ENCODE measurements around the gene DYDC1. TPM values are rescaled to one million over a fixed set of nuclear protein-coding genes. Genes with fewer than 3 reads are reported as not detected.
"Not testable (repeated sequence)": the region's sequence is repeated elsewhere in the genome, so short reads cannot be mapped to it uniquely, and the experiment has no call there.

The DYDC1 gene
- total RNA-seq, 2 experiments from 2014 or later: not detected

DNA sequence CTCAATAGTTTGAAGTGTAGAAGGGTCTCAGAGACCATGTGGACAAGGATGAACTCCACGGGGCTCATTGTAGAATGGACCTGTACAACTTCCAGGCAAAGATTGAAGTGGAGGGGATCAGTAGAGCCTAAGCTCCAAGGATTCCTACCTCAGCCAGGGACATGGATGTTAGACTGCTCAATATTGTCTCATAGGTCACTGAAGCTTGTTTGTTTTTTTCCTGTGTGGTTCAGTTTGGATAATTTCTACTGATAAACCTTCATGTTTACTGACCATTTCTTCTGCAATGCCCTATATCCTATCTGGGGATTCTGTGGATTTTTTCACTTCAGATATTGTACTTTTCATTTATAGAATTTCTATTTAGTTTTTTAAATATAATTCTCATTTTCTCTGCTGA lies 9.0 kb upstream of the DYDC1 start:
- no peaks in the 10 kb centered on the region for H3K36me3 ChIP-seq (ENCODE audit: insufficient read depth, low read length)
- H3K27ac Mint-ChIP-seq: no peak overlapping the region
- peaks cover 7% of the 10 kb centered on the region for H3K9me3 Mint-ChIP-seq
- no peaks in the 10 kb centered on the region for H3K27me3 ChIP-seq (ENCODE audit: control insufficient read depth in 1 of 2, insufficient read depth in 2 of 2, low read length in 2 of 2)
- DNase-seq (no peak), ATAC-seq (ENCODE audit: poor library complexity) (no peak)
- H3K4me1 Mint-ChIP-seq (ENCODE audit: low read depth): no peaks in the 10 kb centered on the region
- TF ChIP-seq, protein P1, sequence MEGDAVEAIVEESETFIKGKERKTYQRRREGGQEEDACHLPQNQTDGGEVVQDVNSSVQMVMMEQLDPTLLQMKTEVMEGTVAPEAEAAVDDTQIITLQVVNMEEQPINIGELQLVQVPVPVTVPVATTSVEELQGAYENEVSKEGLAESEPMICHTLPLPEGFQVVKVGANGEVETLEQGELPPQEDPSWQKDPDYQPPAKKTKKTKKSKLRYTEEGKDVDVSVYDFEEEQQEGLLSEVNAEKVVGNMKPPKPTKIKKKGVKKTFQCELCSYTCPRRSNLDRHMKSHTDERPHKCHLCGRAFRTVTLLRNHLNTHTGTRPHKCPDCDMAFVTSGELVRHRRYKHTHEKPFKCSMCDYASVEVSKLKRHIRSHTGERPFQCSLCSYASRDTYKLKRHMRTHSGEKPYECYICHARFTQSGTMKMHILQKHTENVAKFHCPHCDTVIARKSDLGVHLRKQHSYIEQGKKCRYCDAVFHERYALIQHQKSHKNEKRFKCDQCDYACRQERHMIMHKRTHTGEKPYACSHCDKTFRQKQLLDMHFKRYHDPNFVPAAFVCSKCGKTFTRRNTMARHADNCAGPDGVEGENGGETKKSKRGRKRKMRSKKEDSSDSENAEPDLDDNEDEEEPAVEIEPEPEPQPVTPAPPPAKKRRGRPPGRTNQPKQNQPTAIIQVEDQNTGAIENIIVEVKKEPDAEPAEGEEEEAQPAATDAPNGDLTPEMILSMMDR (IDR thresholded peaks at IDR 0.05): no peak
- intact Hi-C loops (cut with DNase I, micrococcal nuclease): no loop called here
- CTCF ChIA-PET: interaction anchor here (1.3 kb wide), 1 partner anchor 298 kb away, joined by 4 read pairs; no protein-coding TSS in a partner anchor
- no peaks in the 10 kb centered on the region for H3K4me1 ChIP-seq (ENCODE audit: insufficient read depth, low read length)
- POLR2A ChIA-PET: no interaction called here
- H3K36me3 Mint-ChIP-seq (ENCODE audit: low read depth): peaks cover 8% of the 10 kb centered on the region
- H3K27ac ChIP-seq (ENCODE audit: low read depth in 1 of 2, low read length in 2 of 2): no peak overlapping the region
- no peaks in the 10 kb centered on the region for H3K27me3 Mint-ChIP-seq
- no peak overlapping the region for H3K4me3 ChIP-seq (ENCODE audit: low read length)
- no peak overlapping the region for H3K4me3 Mint-ChIP-seq
- H3K9me3 ChIP-seq (ENCODE audit: control insufficient read depth in 1 of 2, insufficient read depth in 1 of 2, low read length in 2 of 2): peaks cover 0 to 21% of the 10 kb centered on the region in 2 experiments

DNA sequence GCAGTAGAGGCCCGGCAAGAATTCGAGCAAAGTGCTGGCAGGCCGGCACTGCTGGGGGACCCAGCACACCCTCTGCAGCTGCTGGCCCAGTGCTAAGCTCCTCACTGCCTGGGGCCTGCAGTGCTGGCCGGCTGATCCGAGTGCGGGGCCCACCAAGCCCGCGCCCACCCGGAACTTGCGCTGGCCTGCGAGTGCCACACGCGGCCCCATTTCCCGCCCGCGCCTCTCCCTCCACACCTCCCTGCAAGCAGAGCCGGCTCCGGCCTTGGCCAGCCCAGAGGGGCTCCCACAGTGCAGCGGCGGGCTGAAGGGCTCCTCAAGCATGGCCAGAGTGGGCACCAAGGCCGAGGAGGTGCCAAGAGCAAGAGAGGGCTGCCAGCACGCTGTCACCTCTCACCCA lies 3.1 kb upstream of the DYDC1 start:
- Mint-ChIP-seq H3K4me1 (ENCODE audit: low read depth) (no peaks in the 10 kb centered on the region), H3K9me3 (no peaks in the 10 kb centered on the region), H3K27me3 (peaks cover 22% of the 10 kb centered on the region), H3K4me3 (no peak overlapping the region), H3K27ac (no peak overlapping the region), H3K36me3 (ENCODE audit: low read depth) (no peaks in the 10 kb centered on the region)
- Histone ChIP-seq H3K4me1 (ENCODE audit: insufficient read depth, low read length) (peaks cover 9% of the 10 kb centered on the region), H3K27ac (ENCODE audit: low read depth in 1 of 2, low read length in 2 of 2) (no peak overlapping the region), H3K9me3 (ENCODE audit: control insufficient read depth in 1 of 2, insufficient read depth in 1 of 2, low read length in 2 of 2) (peaks cover 0 to 19% of the 10 kb centered on the region in 2 experiments), H3K36me3 (ENCODE audit: insufficient read depth, low read length) (no peaks in the 10 kb centered on the region), H3K27me3 (ENCODE audit: control insufficient read depth in 1 of 2, insufficient read depth in 2 of 2, low read length in 2 of 2) (peaks cover 13 to 16% of the 10 kb centered on the region in 2 experiments), H3K4me3 (ENCODE audit: low read length) (no peak overlapping the region)
- intact Hi-C loops (cut with DNase I, micrococcal nuclease): no loop called here
- POLR2A ChIA-PET: no interaction called here
- no peak for DNase-seq
- TF ChIP-seq, protein P1 (IDR thresholded peaks at IDR 0.05): no peak
- no peak for ATAC-seq (ENCODE audit: poor library complexity)
- CTCF ChIA-PET: no interaction called here

DNA sequence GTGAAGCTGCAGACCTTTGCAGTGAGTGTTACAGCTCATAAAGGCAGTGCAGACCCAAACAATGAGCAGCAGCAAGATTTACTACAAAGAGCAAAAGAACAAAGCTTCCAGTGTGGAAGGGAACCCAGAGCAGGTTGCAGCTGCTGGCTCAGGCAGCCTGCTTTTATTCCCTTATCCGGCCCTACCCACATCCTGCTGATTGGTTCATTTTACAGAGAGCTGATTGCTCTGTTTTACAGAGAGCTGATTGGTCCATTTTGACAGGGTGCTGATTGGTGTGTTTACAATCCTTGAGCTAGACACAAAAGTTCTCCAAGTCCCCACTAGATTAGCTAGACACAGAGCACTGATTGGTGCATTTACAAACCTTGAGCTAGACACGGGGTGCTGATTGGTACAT lies 2.4 kb upstream of the DYDC1 start:
- ATAC-seq (ENCODE audit: poor library complexity); H3K36me3 Mint-ChIP-seq (ENCODE audit: low read depth); CTCF ChIA-PET; DNase-seq; H3K4me3 Mint-ChIP-seq; H3K36me3 ChIP-seq (ENCODE audit: insufficient read depth, low read length); H3K4me3 ChIP-seq (ENCODE audit: low read length); H3K27ac ChIP-seq (ENCODE audit: low read depth in 1 of 2, low read length in 2 of 2); POLR2A ChIA-PET; intact Hi-C loops (cut with DNase I, micrococcal nuclease); H3K4me1 ChIP-seq (ENCODE audit: insufficient read depth, low read length); H3K27ac Mint-ChIP-seq; H3K4me1 Mint-ChIP-seq (ENCODE audit: low read depth); H3K9me3 Mint-ChIP-seq: not testable (repeated sequence)
- H3K27me3 Mint-ChIP-seq: peaks cover 24% of the 10 kb centered on the region
- Histone ChIP-seq H3K27me3 (ENCODE audit: control insufficient read depth in 1 of 2, insufficient read depth in 2 of 2, low read length in 2 of 2) (peaks cover 13 to 21% of the 10 kb centered on the region in 2 experiments), H3K9me3 (ENCODE audit: control insufficient read depth in 1 of 2, insufficient read depth in 1 of 2, low read length in 2 of 2) (peaks cover 0 to 19% of the 10 kb centered on the region in 2 experiments)

DNA sequence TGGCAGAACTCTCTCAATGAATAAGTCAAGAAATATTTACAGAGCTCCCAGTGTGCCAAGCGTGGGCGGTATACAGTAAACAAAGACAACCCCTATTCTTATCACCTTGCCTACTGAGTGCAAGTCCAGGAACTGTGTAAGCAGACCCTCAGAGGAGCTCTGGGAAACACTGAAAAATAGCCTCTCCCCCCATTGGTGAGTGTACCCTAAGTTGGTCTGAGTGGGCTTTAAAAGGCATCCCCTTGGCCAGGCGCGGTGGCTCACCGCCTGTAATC lies 1.2 kb upstream of the DYDC1 start:
- Histone ChIP-seq H3K27ac (ENCODE audit: low read depth in 1 of 2, low read length in 2 of 2) (no peak overlapping the region), H3K4me3 (ENCODE audit: low read length) (no peak overlapping the region), H3K9me3 (ENCODE audit: control insufficient read depth in 1 of 2, insufficient read depth in 1 of 2, low read length in 2 of 2) (peaks cover 0 to 19% of the 10 kb centered on the region in 2 experiments), H3K4me1 (ENCODE audit: insufficient read depth, low read length) (peaks cover 9% of the 10 kb centered on the region), H3K27me3 (ENCODE audit: control insufficient read depth in 1 of 2, insufficient read depth in 2 of 2, low read length in 2 of 2) (peaks cover 15 to 21% of the 10 kb centered on the region in 2 experiments), H3K36me3 (ENCODE audit: insufficient read depth, low read length) (no peaks in the 10 kb centered on the region)
- ATAC-seq (ENCODE audit: poor library complexity) (no peak), DNase-seq (no peak)
- H3K36me3 Mint-ChIP-seq (ENCODE audit: low read depth): no peaks in the 10 kb centered on the region
- TF ChIP-seq, protein P1 (IDR thresholded peaks at IDR 0.05): no peak
- CTCF ChIA-PET: no interaction called here
- no peaks in the 10 kb centered on the region for H3K9me3 Mint-ChIP-seq
- peak overlapping the region; percentile 3 for H3K4me3 Mint-ChIP-seq
- H3K4me1 Mint-ChIP-seq (ENCODE audit: low read depth): no peaks in the 10 kb centered on the region
- POLR2A ChIA-PET: no interaction called here
- H3K27ac Mint-ChIP-seq: no peak overlapping the region
- intact Hi-C loops (cut with DNase I, micrococcal nuclease): no loop called here
- H3K27me3 Mint-ChIP-seq: peaks cover 25% of the 10 kb centered on the region
